Osteocyte (in vitro differentiated cells): ENCODE results near the gene ZNF280C. TPM values are rescaled to one million over a fixed set of nuclear protein-coding genes. Genes with fewer than 3 reads are reported as not detected.

Source experiments
- DNase-seq: peaks from one replicate; pipeline ENCODE4 v3.0.0; 2021; ENCODE audit warnings: mixed read lengths; ENCODE audit not compliant: unreplicated experiment; ENCODE audit errors: extremely low spot score
- H3K27ac Mint-ChIP-seq: one replicate; pipeline ENCODE4 v1.8.0; 2021; ENCODE audit warnings: mild to moderate bottlenecking, mixed read lengths; ENCODE audit not compliant: unreplicated experiment
- H3K27me3 Mint-ChIP-seq: one replicate; pipeline ENCODE4 v1.8.0; 2021; ENCODE audit warnings: mixed read lengths; ENCODE audit not compliant: unreplicated experiment
- H3K36me3 Mint-ChIP-seq: one replicate; pipeline ENCODE4 v1.8.0; 2021; ENCODE audit warnings: mixed read lengths; ENCODE audit not compliant: unreplicated experiment
- H3K4me1 Mint-ChIP-seq: one replicate; pipeline ENCODE4 v1.8.0; 2021; ENCODE audit warnings: mixed read lengths; ENCODE audit not compliant: unreplicated experiment
- H3K4me3 Mint-ChIP-seq: one replicate; pipeline ENCODE4 v1.8.0; 2021; ENCODE audit warnings: mild to moderate bottlenecking, moderate library complexity, mixed read lengths; ENCODE audit not compliant: unreplicated experiment
- H3K9me3 Mint-ChIP-seq: one replicate; pipeline ENCODE4 v1.8.0; 2021; ENCODE audit warnings: mixed read lengths; ENCODE audit not compliant: unreplicated experiment
- total RNA-seq: library from RNA; stranded (reverse); gene quantifications from 2 replicates; pipeline ENCODE4 v1.2.1, GENCODE V29; 2021
- TF ChIP-seq, protein P1 (sequence below): fragments of 200-600 bp; sonication (generic); IDR thresholded peaks from 2 replicates; pipeline ENCODE4 v1.5.0; 2021; ENCODE audit warnings: antibody characterized with exemption, mild to moderate bottlenecking, moderate library complexity

Gene ZNF280C
- total RNA-seq, 1 donor from 2014 or later: 6.3 TPM

DNA sequence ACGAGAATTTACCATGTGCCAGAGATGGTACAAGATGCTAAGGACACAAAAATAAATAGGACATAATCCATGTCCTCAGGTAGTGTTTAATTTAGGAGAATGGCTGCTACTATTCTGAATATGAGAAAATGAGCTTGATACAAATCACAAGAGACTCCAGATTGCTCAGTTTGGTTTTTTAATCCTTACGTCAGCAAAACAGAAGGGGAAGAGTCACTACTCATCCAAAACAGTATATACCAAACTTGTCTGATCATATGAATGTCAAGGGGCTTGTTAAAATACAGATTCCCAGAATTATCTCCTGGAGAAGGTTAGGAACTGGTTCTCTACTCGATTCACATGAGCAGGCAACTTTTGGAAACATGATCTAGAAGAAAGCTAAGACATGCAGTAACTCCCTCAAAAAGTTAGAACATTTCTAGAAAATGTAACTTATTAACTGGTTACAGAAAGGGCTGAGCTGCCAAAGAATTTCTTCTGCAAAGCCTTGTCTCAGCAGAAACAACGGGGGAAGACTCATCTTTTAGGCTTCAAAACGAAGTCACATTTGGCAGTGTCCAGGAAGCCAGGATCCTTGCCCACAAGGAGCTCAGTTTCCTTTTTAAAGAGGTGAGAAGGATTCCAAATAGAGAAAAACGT, 106.5 kb downstream of the ZNF280C start:
- TF ChIP-seq, protein P1, sequence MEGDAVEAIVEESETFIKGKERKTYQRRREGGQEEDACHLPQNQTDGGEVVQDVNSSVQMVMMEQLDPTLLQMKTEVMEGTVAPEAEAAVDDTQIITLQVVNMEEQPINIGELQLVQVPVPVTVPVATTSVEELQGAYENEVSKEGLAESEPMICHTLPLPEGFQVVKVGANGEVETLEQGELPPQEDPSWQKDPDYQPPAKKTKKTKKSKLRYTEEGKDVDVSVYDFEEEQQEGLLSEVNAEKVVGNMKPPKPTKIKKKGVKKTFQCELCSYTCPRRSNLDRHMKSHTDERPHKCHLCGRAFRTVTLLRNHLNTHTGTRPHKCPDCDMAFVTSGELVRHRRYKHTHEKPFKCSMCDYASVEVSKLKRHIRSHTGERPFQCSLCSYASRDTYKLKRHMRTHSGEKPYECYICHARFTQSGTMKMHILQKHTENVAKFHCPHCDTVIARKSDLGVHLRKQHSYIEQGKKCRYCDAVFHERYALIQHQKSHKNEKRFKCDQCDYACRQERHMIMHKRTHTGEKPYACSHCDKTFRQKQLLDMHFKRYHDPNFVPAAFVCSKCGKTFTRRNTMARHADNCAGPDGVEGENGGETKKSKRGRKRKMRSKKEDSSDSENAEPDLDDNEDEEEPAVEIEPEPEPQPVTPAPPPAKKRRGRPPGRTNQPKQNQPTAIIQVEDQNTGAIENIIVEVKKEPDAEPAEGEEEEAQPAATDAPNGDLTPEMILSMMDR: no peak
- no peak overlapping the region for H3K27ac Mint-ChIP-seq
- H3K9me3 Mint-ChIP-seq: peaks cover 5% of the 10 kb centered on the region
- H3K36me3 Mint-ChIP-seq: no peaks in the 10 kb centered on the region
- no peak for DNase-seq
- H3K27me3 Mint-ChIP-seq: no peaks in the 10 kb centered on the region
- peaks cover 21% of the 10 kb centered on the region for H3K4me1 Mint-ChIP-seq
- no peak overlapping the region for H3K4me3 Mint-ChIP-seq

- Mint-ChIP-seq H3K4me3 (no peak overlapping the region), H3K36me3 (peaks cover 1% of the 10 kb centered on the region), H3K27ac (no peak overlapping the region), H3K9me3 (no peaks in the 10 kb centered on the region), H3K27me3 (no peaks in the 10 kb centered on the region), H3K4me1 (peaks cover 12% of the 10 kb centered on the region)
- TF ChIP-seq, protein P1: no peak
- no peak for DNase-seq
Observed at GRCh38 chrX:130159776-130160175, 108.9 kb downstream of the ZNF280C start.

GRCh38 chrX:130158311-130158710, 110.4 kb downstream of the ZNF280C start:
- Mint-ChIP-seq H3K9me3 (no peaks in the 10 kb centered on the region), H3K36me3 (peaks cover 1% of the 10 kb centered on the region), H3K27me3 (no peaks in the 10 kb centered on the region), H3K4me3 (no peak overlapping the region), H3K4me1 (peaks cover 6% of the 10 kb centered on the region), H3K27ac (no peak overlapping the region)
- TF ChIP-seq, protein P1: no peak
- no peak for DNase-seq

- no peak for DNase-seq
- H3K27me3 Mint-ChIP-seq: no peaks in the 10 kb centered on the region
- no peaks in the 10 kb centered on the region for H3K4me1 Mint-ChIP-seq
- H3K27ac Mint-ChIP-seq: no peak overlapping the region
- H3K36me3 Mint-ChIP-seq: peaks cover 1% of the 10 kb centered on the region
- TF ChIP-seq, protein P1: no peak
- H3K9me3 Mint-ChIP-seq: no peaks in the 10 kb centered on the region
- no peak overlapping the region for H3K4me3 Mint-ChIP-seq
Observed at GRCh38 chrX:130155564-130155963, 113.1 kb downstream of the ZNF280C start.

Other genes starting within 250 kb of the ZNF280C start
- gene ELF4, start 158.4 kb downstream of the ZNF280C start, total RNA-seq: 24.9 and 25.2 TPM in 2 replicates
- gene AIFM1, start 103.1 kb downstream of the ZNF280C start, total RNA-seq: 27.7 and 31.2 TPM in 2 replicates
- 3.6 and 4.1 TPM in 2 replicates for gene RAB33A, start 96.9 kb downstream of the ZNF280C start, total RNA-seq
- 12.8 and 15.1 TPM in 2 replicates for gene SLC25A14, start 71.0 kb upstream of the ZNF280C start, total RNA-seq
- gene GPR119, start 116.8 kb upstream of the ZNF280C start, total RNA-seq: not detected in 2 replicates
- 20.1 and 20.2 TPM in 2 replicates for gene RBMX2, start 133.1 kb upstream of the ZNF280C start, total RNA-seq